ENCODE data around the gene NRXN2. TPM values are rescaled to one million over a fixed set of nuclear protein-coding genes. Genes with fewer than 3 reads are reported as not detected.

NRXN2 gene
- total and polyA plus RNA-seq, 11 donors: 0.42 to 5.5 (median 0.92) TPM; not detected in 1

DNA sequence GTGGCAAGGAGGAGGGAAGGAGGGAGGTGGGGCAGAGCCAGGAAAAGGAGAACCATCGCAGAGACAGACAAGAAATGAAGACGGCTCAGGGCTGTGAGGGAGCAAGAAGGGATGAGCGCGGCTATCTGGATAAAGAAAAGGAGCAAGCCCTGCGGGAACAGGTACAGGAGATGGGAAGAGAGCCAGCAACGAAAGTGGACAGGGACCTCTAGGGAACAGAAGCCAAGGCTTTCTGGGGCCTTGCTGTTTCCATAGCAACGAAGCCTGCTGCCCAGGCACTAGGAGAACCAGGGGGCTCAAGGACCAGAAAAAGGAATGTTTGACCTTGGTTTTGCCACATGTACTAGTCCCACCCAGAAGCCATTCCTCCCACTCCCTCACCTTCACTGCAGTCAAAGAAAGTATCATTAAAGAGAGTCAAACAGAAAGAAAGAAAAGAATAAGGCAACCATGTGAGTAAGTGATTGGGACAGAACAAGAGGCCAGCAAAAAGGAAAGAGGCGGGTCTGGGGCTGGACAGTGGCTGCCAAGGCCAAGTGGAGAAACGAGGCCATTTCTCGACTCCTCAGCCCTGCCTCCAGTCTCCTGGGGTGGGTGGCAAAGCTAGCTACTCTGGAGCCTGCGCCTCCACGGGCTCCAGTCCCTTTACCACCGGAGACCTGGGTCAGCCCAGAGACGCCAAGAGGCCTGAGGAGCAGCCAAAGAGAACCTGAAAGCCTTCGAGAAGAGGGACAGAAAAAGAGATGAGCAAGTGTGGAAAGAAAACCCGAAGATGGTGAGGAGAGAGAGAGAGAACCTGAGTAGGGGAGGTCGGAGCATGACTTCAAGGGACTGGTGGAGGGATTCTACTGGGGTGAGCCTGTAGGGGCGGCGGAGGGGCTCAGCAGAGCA lies 35.1 kb downstream of the NRXN2 start:
- DNase-seq: no peak
- WGBS, 4 donors: 54 to 58% (median 55%) methylated on average over 19 of the region's 19 CpGs
- peaks cover 0 to 7% (median 0%) of the 10 kb centered on the region in 9 donors for H3K27me3 ChIP-seq
- ATAC-seq: peak in 2 of 4 donors; percentile 8 to 10
- intact Hi-C loops (cut with DNase I): loop anchor here in 8 of 10 donors (1.0 to 5.0 kb wide), 4 partner anchors 34 to 55 kb away; partner anchors contain the start of gene NRXN2 (in 7 of the 8)
- peaks cover 0 to 26% (median 12%) of the 10 kb centered on the region in 12 donors for H3K4me1 ChIP-seq
- peak overlapping the region in 9 of 12 donors; percentile 15 to 60 (median 47) for H3K4me3 ChIP-seq
- H3K36me3 ChIP-seq: no peaks in the 10 kb centered on the region
- H3K9me3 ChIP-seq: no peaks in the 10 kb centered on the region
- TF ChIP-seq, protein P1, sequence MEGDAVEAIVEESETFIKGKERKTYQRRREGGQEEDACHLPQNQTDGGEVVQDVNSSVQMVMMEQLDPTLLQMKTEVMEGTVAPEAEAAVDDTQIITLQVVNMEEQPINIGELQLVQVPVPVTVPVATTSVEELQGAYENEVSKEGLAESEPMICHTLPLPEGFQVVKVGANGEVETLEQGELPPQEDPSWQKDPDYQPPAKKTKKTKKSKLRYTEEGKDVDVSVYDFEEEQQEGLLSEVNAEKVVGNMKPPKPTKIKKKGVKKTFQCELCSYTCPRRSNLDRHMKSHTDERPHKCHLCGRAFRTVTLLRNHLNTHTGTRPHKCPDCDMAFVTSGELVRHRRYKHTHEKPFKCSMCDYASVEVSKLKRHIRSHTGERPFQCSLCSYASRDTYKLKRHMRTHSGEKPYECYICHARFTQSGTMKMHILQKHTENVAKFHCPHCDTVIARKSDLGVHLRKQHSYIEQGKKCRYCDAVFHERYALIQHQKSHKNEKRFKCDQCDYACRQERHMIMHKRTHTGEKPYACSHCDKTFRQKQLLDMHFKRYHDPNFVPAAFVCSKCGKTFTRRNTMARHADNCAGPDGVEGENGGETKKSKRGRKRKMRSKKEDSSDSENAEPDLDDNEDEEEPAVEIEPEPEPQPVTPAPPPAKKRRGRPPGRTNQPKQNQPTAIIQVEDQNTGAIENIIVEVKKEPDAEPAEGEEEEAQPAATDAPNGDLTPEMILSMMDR (IDR thresholded peaks at IDR 0.05): no peak
- TF ChIP-seq POLR2A (IDR thresholded peaks at IDR 0.05): no peak
- H3K27ac ChIP-seq: peak overlapping the region; percentile 6 to 80 (median 68)

DNA sequence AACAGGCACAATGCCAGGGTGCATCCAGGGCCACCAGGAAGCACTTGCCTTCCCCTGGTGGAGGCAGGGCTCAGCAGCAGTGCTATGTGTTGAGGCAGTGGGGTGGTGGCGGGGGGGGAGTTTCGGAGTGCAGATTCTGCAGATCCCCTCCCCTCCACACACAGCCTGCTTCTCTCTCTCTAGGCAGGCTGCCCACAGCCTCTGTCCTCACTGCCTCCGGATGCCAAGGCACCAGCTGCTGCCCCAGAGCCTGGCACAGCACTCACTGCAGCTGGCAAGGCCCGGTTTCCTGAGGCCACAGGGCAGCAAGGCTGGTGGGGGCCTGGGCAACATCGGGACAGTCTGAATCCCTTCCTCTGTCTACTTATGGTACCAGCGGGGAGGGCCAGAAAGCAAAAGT lies 35.8 kb downstream of the NRXN2 start:
- ATAC-seq (peak in 1 of 4 donors; percentile 38), DNase-seq (peak in 4 of 5 donors; percentile 47 to 85 (median 64))
- H3K9me3 ChIP-seq: no peaks in the 10 kb centered on the region
- WGBS, 4 donors: 65 to 76% (median 74%) methylated on average over 5 to 6 of the region's 6 CpGs
- H3K4me3 ChIP-seq: no peak overlapping the region
- TF ChIP-seq, protein P1 (IDR thresholded peaks at IDR 0.05): no peak
- no peak for TF ChIP-seq POLR2A (IDR thresholded peaks at IDR 0.05)
- H3K27me3 ChIP-seq: no peaks in the 10 kb centered on the region
- intact Hi-C loops (cut with DNase I): loop anchor here in 3 of 10 donors (5.0 kb wide), 1 partner anchor 35 kb away; the partner anchor contains the start of gene NRXN2 (in 3 of the 3)
- H3K27ac ChIP-seq: peak overlapping the region in 4 of 12 donors; percentile 57 to 72 (median 68)
- peaks cover 0 to 26% (median 12%) of the 10 kb centered on the region in 12 donors for H3K4me1 ChIP-seq
- H3K36me3 ChIP-seq: no peaks in the 10 kb centered on the region

DNA sequence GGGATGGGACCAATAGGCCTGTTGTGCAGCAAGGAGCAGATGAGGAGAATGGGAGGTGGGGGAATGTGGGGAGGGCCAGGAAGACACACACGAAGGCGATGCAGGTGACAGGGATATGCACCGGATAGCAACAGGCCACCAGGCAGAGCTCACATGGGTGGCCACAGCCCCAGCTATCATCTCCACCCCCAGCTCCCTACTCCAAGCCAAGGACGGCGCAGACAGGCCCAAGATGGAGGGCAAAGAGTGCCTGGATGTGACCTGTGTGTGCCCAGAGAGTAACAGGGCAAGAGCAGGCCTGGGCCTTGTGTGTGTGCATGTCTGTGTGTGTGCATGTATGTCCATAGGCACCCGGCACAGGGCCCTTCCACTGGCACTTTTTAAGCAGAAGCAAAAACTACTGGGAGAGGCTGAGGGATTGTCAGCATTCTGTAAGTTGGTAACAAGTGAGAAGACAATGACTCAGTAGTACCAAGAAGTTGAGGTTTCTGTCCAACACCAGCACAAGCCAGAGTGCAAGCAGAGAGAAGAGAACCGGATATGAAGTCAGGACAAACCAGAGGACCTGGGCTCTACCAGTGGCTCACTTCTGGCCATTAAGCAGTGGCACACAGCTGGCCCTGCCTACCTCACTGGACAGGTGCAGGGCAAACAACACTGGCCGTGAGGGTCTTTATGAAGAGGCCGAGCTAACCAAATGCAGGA lies 36.4 kb downstream of the NRXN2 start:
- H3K9me3 ChIP-seq: no peaks in the 10 kb centered on the region
- no peak for DNase-seq
- no peak for ATAC-seq
- no peak for TF ChIP-seq POLR2A (IDR thresholded peaks at IDR 0.05)
- TF ChIP-seq, protein P1 (IDR thresholded peaks at IDR 0.05): no peak
- 90 to 93% (median 91%) methylated on average over 9 of the region's 9 CpGs for WGBS, 4 donors
- no peak overlapping the region for H3K4me3 ChIP-seq
- H3K36me3 ChIP-seq: no peaks in the 10 kb centered on the region
- no peak overlapping the region for H3K27ac ChIP-seq
- H3K4me1 ChIP-seq: peaks cover 0 to 26% (median 12%) of the 10 kb centered on the region in 12 donors
- no peaks in the 10 kb centered on the region for H3K27me3 ChIP-seq
- intact Hi-C loops (cut with DNase I): loop anchor here in 3 of 10 donors (5.0 kb wide), 1 partner anchor 36 kb away; the partner anchor contains the start of gene NRXN2 (in 3 of the 3)

Data from heart left ventricle (tissue), 16 donors.